ENCODE results near the gene PPP2R5B. TPM values are rescaled to one million over a fixed set of nuclear protein-coding genes. Genes with fewer than 3 reads are reported as not detected.

Gene PPP2R5B
- total RNA-seq, 1 experiment from 2014 or later: 21.5 TPM

DNA sequence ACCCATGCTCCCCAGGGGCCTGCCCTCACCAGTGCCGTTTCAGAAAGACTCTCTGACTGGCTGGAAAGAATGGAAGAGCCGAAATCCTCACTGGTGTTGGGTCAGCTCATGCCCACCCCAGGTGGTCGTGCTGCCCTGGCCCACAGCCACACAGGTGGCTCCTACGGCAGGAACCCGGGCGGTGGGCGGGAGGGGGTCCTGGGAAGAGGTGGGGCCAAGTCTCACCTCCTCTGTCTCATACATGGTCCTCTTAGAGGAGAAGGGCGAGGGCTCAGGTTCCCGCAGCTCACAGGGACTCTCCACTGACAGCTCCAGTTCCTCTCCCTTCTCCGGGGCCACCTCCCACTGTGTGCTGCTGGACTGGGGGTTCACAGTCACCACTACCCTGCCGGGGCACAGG, 15.7 kb upstream of the PPP2R5B start:
- no peak for DNase-seq (ENCODE audit: low read depth)

DNA sequence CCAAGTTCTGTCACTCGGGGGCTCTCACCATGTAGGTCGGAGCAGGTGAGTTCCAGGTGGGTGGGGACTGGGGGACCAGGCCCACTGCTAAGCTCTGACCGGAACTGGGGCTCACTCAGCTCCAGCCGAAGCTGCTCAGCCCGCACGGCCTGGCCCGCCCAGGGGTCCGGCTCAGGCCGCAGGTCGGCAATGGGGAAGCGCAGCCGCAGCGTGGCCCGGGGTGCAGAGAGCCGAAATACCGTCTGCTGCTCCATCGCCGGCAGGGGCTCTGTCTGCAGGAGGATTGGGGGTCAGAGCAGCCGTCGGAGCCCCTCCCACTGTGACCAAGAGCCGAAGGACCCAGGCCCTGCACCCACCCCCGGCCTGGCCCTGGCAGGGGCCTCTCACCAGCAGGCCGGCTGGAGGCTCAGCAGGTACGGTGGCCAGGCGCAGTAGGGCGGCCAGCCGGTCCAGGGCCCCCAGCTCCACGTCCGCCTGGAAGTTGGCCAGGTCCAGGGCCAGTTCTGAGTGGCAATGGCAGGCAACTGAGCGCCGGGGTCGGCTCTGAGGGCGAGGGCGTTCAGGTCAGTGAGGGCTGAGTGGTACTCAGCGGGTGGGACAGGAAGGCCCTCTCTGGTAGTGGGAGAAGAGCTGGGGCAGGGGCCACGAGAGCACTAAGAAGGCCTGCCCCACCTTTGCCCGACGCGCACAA, 14.7 kb upstream of the PPP2R5B start:
- DNase-seq (ENCODE audit: low read depth): no peak

GRCh38 chr11:64910451-64911093, 13.9 kb upstream of the PPP2R5B start:
- no peak for DNase-seq (ENCODE audit: low read depth)

- no peak for DNase-seq (ENCODE audit: low read depth)
These were observed 13.3 kb upstream of the PPP2R5B start for GRCh38 chr11:64911142-64911541.

DNA sequence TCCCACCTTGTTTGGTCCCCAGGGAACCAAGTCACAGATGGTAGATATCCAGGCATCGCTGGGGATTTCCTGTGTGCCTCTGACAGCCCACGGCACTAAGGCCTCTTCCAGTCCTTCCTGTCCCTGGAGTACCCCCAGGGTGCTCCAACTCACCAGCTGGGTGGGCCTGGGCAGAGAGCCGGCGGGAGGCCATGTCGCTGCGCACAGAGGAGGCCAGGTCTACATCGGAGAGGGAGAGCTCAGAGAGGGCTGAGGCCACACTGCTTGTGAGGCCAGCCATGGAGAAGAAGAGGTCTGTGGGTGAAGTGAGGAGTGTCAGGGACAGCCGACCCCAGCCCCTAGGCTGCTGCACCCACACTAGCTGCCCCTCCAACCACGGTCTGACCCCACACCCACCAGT, 12.8 kb upstream of the PPP2R5B start:
- no peak for DNase-seq (ENCODE audit: low read depth)

DNA sequence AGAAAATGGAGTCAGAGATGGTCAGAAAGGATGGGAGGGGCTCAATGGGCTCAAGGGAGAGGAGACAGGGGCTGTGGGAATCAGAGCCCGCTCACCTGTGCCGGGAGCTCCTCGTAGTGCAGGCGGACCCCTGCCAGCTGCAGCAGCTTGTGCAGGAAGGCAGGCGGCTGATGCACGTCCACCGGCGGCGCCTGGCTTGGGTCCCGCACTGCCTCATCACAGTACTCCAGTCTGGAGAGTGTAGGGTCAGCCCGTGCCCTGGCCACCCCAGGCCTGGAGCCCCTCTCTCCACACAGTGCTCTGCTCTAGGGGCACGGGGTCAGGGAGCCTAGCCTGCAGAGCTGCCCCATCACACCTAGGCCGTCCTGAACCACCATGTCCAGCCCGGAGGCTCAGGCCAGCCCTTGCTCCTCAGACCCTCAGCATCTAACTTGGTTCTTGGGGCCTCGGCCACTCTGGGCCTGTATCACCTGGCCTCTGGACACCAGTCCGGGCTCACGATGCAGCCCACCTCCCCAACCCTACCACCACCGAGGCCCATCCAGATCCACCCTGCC, 11.2 kb upstream of the PPP2R5B start:
- no peak for DNase-seq (ENCODE audit: low read depth)

DNA sequence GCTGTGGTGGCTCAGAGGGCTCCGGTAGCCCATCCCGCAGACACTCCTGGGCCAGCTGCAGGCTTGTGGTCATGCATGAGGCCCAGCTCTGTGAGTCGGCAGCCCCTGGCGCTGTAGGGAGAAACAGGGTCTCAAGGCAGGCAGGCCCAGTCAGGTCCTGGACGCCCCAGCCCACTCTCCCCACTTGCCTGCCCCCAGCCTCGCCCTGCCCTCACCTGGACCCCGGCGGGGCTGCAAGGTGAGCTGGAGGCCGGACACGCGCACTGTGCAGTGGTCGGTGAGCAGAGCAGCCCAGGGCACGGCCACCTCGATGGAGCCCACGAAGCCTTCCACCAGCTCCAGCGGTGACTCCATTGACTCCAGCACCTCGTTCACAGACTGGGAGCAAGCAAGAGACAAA, 10.4 kb upstream of the PPP2R5B start:
- DNase-seq (ENCODE audit: low read depth): no peak

- DNase-seq (ENCODE audit: low read depth): no peak
These were observed 9.1 kb upstream of the PPP2R5B start for GRCh38 chr11:64915376-64915887.

- DNase-seq (ENCODE audit: low read depth): peak; percentile 35
These were observed 8.3 kb upstream of the PPP2R5B start for GRCh38 chr11:64916040-64916774.

DNA sequence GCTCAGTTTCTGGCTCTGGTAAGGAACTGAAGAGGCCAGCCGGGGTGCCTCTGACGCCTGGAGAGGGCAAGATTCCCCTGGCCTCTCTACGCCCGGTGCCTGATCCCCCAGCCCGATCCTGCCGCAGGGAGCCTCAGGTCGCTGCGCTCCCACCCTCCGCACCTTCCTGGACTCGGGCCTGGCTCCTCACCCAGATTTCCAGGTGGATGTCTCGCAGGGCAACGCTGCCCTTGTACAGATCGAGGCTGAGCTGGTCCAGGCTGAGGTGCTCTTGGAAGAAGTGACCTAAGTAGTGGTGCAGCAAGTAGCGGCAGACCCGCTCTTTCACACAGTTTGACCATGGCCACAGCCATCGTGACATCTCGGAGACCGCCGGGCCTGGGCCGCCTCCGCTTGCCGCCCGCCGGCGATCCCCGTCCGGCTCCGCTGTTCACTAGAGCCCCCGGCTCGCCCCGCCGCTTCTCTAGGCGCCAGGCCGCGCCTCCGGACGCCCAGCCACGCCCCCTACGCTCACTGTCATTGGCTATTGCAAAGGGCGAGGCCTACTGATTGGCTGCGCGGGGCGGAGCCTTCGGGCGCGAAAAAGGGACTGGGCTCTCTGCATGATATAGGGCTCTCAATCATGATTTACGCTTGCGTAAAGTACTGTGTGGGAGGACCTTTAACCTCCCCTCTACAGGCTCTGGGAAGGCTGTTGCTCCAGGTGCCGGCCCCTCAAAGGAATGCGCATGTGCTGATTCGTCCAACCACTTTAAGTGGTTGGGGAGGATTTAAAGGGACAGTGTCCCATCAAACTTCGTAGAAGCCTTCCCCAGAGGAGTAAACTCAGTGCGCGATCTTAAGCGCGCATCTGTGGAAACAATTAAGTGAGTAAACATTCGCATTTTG, 7.5 kb upstream of the PPP2R5B start, which contains the start of gene ATG2A:
Gene ATG2A (minus strand): TSS at position 435 of the 888 bp plus-strand sequence. CDS start 74 bp downstream, at position 361.
- peak; percentile 100 for DNase-seq (ENCODE audit: low read depth)

DNA sequence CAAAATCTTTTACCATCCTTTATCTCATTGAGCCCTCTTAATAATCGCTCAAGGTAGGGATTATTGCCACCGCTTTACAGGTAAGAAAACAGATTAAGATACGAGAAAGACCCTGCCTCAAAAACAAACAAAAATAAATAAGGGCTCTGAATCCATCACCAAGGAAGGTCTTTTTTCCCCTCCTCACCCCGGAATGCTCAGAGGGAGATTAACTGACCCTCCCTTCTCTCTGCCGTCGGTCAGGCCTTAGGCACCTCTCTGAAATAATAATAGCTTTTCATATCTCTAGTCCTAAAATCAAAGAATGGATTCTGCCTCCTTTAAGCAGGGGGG, 6.9 kb upstream of the PPP2R5B start:
- DNase-seq (ENCODE audit: low read depth): no peak

DNA sequence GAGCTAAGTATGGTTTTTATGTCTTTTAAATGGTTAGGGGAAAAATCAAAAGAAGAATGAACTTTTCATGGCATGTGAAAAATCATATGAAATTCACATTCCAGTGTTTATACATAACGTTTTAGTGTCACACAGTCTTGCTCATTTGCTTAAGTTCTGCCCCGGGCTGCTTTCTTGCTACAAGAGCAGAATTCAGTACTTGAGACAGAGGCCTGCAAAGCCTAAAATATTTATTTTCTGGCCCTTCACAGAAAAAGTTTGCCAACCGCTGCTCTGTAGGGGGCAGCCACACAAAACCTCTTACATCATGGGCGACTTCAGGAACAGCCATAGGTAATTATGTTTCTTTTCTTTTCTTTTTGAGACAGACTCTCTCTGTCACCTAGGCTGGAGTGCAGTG, 6.5 kb upstream of the PPP2R5B start:
- peak; percentile 57 for DNase-seq (ENCODE audit: low read depth)

- DNase-seq (ENCODE audit: low read depth): no peak
These were observed 4.9 kb upstream of the PPP2R5B start for GRCh38 chr11:64919627-64920026.

DNA sequence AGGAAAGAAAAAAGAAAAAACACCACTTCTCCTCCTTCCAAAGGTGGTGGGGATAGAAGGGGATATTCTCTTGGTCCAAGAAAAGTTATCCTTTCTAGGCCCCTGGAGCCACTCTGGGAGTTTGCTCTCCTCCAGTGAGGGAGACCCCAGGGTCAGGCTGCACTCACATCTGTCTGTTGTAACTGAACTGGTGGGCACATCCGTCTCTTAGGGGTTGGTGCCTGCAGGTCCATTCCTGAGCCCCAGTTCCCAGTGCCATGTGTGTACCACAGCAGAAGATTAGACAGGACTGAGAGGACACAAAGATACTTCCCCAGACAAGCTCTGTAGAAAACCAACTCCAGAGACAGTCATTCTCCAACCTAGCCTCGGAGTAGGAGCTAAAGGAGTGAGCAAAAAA, 4.4 kb upstream of the PPP2R5B start:
- DNase-seq (ENCODE audit: low read depth): no peak

DNA sequence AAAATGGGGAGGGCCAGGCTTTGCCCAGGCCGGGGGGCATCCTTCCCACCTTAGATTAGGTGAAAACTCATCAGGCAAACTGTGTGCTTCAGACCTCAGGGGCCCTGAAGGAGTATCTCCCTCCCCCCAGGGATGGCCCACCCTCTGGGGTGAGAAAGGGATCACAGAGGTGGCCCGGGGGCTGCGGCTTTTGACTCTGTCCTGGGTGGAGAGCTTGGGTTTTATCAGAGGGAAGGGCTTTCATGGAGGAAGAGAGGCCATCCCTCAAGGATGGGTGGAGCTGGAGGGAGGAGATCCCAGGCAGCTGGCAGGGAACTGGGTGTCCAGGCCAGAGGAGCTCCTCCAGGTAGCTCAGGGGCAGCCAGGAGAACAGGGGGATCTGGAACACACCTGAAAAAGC, 3.1 kb upstream of the PPP2R5B start:
- no peak for DNase-seq (ENCODE audit: low read depth)

GRCh38 chr11:64923151-64923661, 1.3 kb upstream of the PPP2R5B start:
- no peak for DNase-seq (ENCODE audit: low read depth)

- DNase-seq (ENCODE audit: low read depth): peak; percentile 38
These were observed 408 bp downstream of the PPP2R5B start for GRCh38 chr11:64924910-64925284.

DNA sequence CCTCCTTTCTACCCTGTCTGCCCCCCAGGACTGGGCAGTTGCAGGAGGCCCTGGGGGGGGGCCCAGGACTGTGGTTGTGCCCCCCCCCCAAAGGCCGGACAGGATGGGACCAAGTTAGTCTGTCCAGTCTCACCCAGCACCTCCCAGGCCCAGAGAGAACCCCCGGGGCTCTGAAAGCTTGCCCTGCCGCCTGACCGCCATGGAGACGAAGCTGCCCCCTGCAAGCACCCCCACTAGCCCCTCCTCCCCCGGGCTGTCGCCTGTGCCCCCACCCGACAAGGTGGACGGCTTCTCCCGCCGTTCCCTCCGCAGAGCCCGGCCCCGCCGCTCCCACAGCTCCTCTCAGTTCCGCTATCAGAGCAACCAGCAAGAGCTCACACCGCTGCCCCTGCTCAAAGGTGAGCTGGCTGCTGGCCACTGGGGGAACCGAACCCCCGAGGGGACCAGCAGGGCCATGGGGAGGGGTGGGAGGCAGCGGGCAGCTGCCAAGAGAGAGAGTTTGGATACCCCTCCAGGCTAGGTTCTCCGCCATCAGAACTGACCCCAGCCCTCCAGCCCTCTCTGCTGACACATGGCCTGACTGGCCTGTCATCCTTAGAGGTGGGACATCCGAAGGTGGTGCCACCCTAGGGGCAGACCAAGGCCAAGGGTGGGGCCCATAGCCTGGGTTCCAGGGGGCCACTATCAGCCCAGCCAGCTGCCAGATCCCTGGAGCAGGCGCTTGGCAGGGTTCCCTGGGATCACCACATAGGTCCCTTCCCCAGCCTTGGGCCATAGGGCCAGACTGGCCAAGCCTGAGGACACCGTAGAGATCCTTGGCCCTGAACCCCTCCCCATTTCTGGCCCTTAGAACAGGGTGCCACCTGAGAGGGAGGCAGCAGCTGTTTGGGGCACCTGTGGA, 1.3 kb downstream of the PPP2R5B start:
- DNase-seq (ENCODE audit: low read depth): no peak

DNA sequence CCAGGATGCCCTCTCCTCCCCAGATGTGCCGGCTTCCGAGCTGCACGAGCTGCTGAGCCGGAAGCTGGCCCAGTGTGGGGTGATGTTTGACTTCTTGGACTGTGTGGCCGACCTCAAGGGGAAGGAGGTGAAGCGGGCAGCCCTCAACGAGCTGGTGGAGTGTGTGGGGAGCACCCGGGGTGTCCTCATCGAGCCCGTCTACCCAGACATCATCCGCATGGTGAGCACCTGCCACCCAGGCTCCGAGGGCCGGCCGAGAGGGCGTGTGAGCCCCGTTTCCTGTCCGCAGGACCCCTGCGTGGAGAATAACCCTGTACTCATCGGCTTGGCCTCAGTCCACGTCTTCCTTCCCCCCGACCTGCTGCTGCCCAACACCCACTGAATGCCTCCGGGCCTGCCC, 2.2 kb downstream of the PPP2R5B start:
- no peak for DNase-seq (ENCODE audit: low read depth)

DNA sequence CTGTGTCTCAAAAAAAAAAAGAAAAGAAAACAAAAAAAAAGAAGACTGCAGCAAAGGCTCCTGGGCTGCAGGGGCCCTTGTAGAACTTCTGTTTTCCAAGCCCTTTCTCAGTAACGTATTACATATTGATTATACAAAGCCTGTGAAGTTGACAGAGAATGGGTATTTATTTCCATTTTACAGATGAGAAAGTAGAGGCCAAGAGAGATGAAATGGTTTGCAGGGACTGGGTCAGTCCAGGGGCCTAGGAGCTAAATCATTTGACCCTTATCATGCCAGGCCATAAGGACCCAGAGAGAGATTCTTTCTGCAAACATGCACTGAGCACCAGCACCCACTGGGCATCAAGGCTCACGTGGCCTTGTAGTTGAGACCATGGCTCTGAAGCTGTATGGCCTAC, 4.5 kb downstream of the PPP2R5B start:
- DNase-seq (ENCODE audit: low read depth): no peak
